ENCODE measurements around the gene CMPK2. TPM values are rescaled to one million over a fixed set of nuclear protein-coding genes. Genes with fewer than 3 reads are reported as not detected.
"Not testable (repeated sequence)": the region's sequence is repeated elsewhere in the genome, so short reads cannot be mapped to it uniquely, and the experiment has no call there.

The CMPK2 gene
- total RNA-seq, 1 donor from 2014 or later, result 3.2 TPM

DNA sequence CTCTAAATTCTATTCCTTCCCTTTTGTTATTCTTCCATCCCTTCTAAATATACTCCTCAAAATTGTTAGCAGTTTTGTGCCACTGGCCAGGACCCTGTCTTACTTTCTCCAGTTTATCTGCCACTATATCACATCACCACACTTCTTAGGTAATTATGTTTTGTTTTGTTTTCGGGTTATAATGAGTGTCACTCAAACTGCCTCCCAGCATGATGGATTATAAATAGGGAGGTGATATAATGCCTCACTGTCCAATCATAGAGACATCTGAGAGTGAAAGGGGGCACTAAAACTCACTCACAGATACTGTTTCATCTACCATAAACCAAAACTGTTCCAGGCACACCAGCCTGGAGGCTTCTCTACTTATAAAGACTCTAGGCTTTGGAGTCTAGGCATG lies 15.3 kb upstream of the CMPK2 start:
- ATAC-seq (no peak), DNase-seq (ENCODE audit: low spot score) (no peak)

DNA sequence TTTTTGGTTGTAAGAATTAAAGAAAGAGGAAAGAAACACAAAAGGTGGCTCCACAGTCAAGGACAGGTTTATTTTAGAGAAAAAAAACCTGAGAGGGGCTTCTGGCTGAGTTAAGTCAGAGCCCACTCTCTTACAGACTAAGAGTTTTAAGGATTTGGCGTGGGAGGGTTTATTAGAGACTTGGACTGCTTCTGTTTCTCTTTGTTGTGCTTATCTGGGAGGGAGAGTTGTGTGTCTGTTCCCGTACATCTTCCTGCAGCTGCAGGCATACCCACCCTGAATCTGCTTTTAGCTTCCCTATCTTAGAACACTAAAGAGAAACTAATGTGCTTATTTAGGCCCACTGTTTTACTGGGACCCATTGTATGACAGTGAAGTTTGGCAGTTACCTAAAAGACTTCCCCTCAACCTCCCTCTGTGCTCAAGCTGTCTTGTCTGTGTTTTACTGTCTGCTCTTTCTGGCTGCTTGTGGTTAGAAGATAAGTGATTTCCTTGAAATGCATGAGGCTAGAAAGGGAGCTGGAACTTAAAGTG lies 14.6 kb upstream of the CMPK2 start:
- DNase-seq (ENCODE audit: low spot score) (no peak), ATAC-seq (no peak)

DNA sequence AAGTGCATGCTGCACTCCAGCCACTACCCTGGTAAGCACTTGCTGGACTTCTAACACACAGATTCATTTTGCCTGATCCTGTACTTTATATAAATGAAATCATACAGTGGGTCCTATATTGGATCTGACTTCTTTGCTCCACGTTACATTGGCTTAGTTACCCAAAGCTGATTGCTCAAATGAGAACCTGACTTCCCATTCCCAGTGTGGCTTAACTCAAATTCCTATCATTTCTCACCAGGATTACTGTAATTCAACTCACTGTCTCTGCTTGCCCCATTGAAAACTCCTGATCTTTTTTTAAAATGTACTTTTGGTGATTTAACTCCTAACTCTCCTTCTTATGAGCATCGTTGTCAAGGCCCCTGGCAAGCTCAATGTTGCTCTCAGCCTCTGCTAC lies 13.3 kb upstream of the CMPK2 start:
- DNase-seq (ENCODE audit: low spot score) (no peak), ATAC-seq (no peak)

DNA sequence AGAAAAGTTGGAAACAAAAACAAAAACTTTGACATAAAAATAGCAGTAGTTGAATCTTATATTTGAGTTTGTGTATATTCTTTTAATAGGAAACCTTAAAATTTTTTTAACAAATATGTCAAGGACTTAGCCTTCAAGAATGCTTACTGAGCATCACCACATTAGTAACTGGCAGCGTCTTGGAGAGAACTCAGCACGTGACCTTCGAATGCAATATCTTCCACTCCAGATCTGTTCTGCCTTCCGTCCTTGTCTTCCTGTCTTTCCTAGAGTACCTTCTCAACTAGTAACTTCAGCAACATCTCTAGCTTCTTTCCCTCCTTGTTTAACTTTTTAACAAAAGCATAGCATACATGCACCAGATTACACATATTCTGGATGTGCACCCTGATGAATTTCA lies 12.8 kb upstream of the CMPK2 start:
- ATAC-seq, result no peak

DNA sequence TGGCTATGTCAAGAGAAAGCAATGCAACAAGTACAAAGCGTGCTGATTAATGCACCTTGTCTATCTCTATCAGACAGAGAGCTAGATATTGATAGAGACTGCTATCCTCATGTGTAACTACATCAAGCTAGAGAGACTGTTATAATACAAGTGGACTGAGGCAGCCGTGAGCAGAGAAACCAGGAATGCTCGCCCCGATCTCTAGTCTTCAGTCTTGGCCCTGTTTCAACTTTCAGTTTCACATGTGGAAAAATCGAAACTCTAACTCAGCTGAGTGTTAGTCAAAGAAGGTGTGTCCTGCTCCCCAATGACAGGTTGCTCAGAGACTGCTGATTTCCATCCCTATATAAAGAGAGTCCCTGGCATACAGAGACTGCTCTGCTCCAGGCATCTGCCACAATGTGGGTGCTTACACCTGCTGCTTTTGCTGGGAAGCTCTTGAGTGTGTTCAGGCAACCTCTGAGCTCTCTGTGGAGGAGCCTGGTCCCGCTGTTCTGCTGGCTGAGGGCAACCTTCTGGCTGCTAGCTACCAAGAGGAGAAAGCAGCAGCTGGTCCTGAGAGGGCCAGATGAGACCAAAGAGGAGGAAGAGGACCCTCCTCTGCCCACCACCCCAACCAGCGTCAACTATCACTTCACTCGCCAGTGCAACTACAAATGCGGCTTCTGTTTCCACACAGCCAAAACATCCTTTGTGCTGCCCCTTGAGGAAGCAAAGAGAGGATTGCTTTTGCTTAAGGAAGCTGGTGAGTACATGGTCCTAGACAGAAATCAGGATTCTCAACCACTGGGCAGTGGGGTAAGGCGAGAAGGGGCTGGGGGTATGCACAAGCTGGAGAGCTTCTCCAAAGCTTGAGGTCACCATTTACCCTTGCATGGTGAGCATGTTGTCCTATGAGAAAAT lies 11.9 kb upstream of the CMPK2 start, which contains the start of gene RSAD2:
Gene RSAD2 (plus strand): TSS at position 376 of the 903 bp plus-strand sequence. CDS start 24 bp downstream, at position 400.
- ATAC-seq (peak; percentile 97), DNase-seq (ENCODE audit: low spot score) (peak; percentile 59)

More for the DNA sequence above, 12.8 kb upstream of the CMPK2 start:
- DNase-seq (ENCODE audit: low spot score), result no peak

DNA sequence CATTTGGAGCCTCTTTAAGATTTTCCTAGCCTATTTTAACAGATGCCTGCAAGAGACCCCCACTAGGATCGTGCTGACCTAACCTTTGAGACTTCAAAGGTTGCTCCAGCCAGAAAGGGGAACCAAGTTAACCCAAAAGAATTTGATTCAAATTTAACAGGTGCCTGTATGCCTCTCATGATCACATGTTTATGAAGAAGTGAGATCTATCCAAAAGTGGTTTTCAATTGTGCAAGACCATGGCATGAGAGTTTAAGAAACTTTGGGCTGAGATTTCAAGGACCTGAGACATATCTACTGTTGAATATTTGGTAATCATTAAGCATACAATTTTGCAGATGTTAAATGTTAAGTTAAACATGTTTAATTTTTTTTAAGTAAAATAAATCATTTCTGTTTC lies 10.6 kb upstream of the CMPK2 start:
- no peak for DNase-seq (ENCODE audit: low spot score)
- ATAC-seq, result no peak

DNA sequence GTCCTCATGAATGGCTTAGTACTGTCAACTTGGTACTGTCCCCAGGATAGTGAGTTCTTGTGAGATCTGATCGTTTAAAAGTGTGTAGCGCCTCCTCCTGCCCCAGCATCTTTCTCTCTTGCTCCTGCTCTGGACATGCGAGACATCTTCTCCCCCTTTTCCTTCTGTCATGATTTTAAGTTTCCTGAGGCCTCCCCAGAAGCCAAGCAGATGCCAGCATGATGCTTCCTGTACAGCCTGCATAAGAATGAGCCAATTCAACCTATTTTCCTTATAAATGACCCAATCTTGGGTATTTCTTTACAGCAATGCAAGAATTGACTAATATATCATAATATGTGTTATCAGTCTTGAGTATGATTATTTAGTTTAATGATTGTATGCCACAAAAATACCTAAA lies 8.3 kb upstream of the CMPK2 start:
- ATAC-seq, result no peak
- DNase-seq (ENCODE audit: low spot score), result no peak

DNA sequence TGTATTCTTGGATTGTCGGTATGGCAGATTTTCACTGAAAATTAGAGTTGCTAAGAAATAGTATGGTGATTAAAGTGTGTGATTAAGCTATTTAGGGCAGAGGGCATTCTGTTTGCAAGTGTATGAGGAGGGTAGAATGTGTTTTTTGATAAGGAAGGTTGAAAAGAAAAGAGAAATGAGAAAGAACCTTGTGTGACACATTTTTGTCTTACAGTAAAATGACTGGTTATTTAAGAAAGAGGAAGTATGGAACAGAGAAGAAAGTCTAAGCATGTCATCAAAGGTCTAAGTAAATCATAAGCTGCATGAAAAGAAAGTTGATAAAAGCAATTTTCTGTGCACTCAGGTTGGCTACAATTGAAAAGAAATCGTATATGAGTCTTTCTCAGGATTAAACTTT lies 6.7 kb upstream of the CMPK2 start:
- ATAC-seq (no peak), DNase-seq (ENCODE audit: low spot score) (no peak)

DNA sequence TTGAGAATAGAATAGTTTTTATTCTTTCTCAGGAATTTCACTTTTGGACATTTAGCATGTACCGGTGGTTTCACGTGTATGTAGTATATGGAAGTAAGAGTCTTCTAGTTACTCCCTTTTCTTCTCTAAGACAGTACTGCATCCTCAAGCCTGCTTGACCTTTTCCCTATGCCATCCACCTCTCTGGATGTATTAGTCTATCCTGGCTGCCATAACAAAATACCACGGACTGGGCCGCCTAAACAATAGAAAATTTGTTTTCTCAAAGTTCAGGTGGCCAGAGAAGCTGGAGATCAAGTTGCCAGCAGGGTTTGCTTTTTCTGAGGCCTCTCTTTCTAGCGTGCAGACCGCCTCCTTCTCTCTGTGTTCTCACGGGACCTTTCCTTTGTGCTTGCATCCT lies 1.3 kb upstream of the CMPK2 start:
- no peak for ATAC-seq
- no peak for DNase-seq (ENCODE audit: low spot score)

DNA sequence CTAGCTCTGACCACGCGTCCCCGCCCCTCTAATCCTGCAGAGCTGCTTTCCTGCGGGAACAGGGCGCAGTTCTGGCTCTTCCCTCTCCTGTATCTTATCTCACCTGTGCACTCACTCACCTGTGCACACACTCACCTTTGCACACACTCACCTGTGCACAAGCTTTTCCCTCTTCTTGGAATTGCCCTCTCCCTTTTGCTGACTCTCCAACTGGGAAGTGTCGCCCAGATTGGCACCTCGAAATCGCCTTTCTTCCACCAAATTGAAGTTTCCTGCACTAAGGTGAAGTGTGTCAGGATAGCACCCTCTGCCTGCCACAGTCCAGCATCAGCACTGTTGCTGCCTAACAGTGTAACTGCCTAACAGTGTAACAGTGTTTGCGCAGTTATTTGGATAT lies 566 bp upstream of the CMPK2 start:
- DNase-seq (ENCODE audit: low spot score) (no peak), ATAC-seq (peak; percentile 70)

DNA sequence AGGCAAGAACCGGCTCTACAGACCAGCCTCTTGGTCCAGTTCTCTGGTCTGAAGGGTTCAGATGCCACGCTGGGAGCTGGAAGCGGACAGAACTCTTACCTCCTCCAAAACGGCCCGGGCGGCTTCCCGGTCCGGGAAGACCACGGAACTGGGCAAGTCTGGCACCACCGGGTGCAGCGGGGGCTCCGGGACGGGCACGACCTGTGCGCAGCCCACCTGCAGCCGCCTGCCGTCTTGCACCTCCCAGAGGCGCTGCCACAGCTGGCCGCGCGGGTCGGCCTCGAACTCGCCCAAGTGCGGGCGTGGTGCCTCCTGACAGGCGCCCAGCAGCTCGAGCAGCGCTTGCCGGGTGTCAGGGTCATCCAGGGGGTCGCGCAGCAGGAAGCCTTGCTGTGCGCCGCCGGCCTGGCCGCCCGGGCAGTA lies 773 bp downstream of the CMPK2 start:
- ATAC-seq (peak; percentile 3), DNase-seq (ENCODE audit: low spot score) (peak; percentile 61)

DNA sequence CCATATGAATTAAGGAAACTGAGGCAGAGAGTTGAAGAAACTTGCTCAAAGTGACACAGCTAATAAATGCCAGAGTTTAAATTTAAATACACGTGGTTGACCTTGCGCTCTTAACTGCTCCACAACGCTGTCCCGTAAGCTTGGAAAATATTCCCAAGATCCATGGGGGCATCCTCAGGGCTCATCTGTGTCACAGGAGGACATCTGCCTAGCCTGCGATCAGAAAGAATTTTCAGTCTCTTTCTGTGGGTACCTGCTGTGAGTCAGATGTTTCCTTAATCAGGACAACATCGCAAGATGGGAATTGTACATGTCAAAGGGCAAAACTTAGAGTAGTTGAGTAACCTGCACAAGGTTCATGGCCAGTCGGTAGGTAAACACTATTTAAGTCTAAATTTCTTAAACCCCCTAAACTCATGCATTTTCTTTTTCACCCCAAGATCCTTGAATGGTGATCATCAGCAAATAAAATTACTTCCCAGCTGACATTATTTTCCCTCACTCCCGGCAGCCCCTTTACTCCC lies 1.4 kb downstream of the CMPK2 start:
- no peak for ATAC-seq
- DNase-seq (ENCODE audit: low spot score), result no peak

DNA sequence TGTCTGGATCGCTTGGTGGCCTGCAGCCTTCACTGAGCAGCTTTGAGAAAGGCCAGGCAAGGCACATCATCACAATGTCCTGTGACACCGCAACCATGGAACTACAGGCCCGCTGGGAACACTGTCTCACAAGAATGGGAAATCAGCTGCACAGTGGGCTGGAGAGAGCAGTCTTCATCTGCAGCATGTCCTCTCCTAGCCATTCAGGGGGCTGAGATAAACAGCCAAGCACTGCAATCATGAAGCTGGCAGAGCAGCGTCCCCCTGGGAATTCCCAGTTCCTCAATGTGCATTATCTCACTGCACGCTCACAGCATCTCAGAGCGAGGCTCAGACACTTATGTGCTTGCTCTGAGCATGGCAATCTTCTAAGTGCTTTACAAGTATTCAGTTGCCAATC lies 1.9 kb downstream of the CMPK2 start:
- DNase-seq (ENCODE audit: low spot score) (no peak), ATAC-seq (no peak)

DNA sequence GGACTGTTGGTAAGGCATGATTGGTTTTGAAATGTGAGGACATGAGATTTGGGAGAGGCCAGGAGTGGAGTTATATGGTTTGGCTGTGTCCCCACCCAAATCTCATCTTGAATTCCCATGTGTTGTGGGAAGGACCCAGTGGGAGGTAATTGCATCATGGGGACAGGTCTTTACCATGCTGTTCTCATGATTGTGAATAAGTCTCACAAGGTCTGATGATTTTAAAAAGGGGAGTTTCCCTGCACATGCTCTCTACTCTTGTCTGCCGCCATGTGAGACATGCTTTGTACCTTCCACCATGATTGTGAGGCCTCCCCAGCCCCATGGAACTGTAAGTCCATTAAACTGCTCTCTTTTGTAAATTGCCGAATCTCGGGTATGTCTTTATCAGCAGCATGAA lies 5.4 kb downstream of the CMPK2 start:
- DNase-seq (ENCODE audit: low spot score) (no peak), ATAC-seq (no peak)

DNA sequence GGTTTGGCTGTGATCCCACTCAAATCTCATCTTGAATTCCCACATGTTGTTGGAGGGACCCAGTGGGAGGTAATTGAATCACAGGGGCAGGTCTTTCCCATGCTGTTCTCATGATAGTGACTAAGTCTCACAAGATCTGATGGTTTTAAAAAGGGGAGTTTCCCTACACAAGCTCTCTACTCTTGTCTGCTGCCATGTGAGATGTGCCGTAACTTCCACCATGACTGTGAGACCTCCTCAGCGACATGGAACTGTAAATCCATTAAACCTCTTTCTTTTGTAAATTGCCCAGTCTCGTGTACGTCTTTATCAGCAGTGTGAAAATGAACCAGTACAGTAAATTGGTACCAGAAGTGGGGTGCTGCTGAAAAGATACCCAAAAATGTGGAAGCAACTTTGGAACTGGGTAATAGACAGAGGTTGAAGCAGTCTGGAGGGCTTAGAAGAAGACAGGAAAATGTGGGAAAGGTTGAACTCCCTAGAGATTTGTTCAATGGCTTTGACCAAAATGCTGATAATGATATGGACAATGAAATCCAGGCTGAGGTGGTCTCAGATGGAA lies 7.2 kb downstream of the CMPK2 start:
- DNase-seq (ENCODE audit: low spot score); ATAC-seq: not testable (repeated sequence)

DNA sequence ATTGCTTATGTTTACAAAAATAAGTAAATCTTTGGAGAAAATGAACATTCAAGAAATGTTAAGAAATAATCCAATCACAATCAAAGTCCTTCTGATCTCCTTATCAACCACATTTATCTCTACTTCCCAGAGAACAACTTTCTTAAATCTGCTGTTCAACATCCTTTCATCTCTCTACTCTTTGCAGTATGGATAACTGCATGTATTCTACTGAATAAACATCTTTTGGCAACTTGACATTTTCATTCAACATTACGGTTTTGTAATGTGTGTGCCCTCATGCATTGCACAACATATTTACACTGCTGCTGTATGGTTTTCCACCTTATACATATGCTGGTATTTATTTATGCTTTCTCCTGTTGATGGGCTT lies 9.2 kb downstream of the CMPK2 start:
- ATAC-seq, result no peak
- DNase-seq (ENCODE audit: low spot score), result no peak

DNA sequence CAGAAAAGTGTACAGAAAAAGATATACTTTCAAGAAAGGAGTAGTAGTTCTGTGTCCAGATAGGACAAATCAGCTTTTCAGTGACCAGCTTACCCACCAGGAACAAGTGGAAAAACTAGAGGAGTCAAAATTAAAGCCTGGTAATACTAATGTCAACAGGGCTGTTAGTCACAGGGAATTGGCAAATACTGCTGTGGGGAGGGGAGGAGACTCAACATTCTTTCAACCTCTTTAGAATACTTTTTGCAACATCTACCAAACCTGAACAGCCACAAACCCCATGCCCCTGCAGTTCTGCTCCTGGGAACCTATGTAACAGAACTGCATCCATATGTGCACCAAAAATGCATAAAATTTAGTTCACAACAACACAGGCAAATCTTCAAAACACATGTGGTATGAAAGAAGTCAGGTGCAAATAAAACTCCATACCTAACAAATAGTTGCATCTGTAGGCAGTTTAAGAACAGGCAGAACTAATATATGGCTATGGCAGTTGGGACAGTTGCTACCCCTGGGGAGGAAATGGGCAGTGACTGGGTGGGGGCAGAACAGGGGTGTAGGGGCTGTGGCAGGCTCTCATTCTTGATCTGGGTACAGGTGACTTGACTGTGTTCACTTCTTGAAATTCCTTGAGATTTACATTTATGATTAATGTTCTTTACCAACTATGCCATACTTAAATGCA lies 9.7 kb downstream of the CMPK2 start:
- no peak for ATAC-seq

DNA sequence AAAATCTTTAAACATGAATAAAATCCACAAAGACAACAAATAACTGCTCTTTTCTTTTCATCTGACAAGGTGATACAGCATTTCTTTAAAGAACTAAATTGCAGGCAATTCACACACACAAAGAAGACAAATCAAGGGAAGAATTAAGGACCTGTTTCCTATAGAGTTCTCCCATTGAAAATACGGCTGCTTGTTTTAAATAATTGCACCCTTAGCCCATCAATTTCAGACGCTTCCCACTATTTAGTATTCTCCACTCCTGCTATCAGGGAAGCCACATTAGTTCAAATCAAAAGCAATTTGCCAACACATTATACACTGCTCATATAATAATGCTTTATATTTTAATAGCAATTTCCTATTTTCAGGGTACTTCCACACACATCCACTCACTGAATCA lies 11.3 kb downstream of the CMPK2 start:
- ATAC-seq, result no peak
- no peak for DNase-seq (ENCODE audit: low spot score)

More for the DNA sequence above, 9.7 kb downstream of the CMPK2 start:
- no peak for DNase-seq (ENCODE audit: low spot score)

DNA sequence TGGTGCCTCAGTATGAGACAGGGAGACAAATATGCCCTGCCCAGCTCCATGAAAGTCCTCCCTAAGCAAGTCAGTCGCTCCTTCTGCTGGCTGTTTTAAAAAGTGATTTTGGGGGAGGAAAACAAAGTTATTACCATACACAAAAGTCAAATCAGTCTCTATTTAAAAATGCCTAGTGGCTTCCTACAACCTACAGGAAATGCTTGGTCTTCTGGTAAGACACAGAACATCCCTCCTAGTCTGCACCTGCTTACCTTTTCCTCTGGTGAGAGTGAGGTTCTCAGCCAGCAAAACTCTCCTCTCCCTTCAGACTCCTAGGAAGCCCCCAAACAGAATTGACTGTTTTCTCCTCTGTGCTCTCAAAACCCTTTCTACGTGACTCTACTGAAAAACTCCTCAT lies 13.5 kb downstream of the CMPK2 start:
- DNase-seq (ENCODE audit: low spot score) (no peak), ATAC-seq (no peak)

DNA sequence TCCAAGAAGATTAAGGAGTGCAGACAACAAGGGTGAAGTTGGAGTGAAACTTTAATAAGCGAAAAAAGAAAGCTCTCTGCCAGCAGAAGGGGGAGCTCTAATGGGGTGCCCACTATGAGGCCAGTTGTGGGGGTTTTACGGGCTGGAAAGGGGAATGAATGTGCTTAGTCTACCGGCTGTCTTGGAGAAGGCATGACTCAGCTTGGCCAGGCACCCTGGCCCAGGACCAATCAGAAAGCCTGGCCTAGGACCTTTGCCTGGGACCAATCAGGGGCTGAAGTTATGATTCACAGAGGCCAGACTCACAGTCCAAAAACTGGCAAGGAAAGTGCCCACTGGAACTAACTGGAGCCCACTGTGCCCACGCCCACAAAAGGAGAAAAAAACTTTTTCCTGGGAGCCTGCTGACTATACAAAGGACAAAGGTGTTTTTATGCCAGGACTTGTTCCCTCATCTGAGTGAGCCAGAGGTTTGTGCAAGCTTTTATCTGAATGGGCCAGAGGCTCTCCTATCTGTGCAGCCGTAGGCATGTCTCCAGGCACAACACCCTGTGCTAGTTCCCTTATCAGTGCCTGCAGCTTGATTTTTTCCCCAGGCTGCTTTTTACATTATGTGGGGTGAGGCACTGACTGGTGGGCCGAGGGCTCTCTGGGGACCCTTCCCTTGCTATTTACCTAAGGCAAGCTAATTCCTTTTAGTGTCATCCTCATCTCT lies 18.6 kb downstream of the CMPK2 start:
- DNase-seq (ENCODE audit: low spot score), result no peak
- no peak for ATAC-seq

DNA sequence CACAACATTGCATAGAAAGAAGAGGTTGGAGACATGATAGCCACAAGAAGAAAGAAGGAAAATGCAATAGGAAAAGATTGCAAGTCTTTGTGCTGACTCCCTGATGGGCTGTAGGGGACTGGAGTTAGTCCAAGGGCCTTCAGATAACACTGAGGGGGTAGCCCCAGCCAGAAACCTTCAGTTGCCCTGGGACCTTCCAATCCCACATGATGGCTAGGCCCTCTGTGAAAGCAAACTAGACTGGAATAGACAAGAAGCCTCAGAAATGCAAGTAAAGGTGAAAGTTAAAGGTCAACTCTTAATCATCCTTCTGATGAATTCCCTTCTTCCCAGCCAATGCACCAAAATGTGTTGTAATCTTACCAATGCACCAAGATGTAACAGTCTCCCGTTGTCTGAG lies 19.2 kb downstream of the CMPK2 start:
- ATAC-seq, result no peak
- DNase-seq (ENCODE audit: low spot score), result no peak

All from left lobe of liver (tissue), 2 donors.